Activated CD4-positive, alpha-beta T cell treated with anti-CD3 and anti-CD28 coated beads for 1 hour (primary cell): ENCODE measurements around the gene ANKMY2.
"Not testable (repeated sequence)": the region's sequence is repeated elsewhere in the genome, so short reads cannot be mapped to it uniquely, and the experiment has no call there.

Experiments used
- DNase-seq: peaks from one replicate; pipeline ENCODE4 v3.0.0-alpha.2; 2020

The ANKMY2 gene

GRCh38 chr7:16645593-16646471 is at the start of gene ANKMY2, which contains the start of gene BZW2:
TSS of gene ANKMY2 (minus strand) at chr7:16645754. CDS start at chr7:16645573, 181 bp downstream.
TSS of gene BZW2 (plus strand) at chr7:16646181. CDS start at chr7:16665444, 19,263 bp downstream.
- DNase-seq = peak; percentile 87

GRCh38 chr7:16694806-16695205 is 49.3 kb upstream of the ANKMY2 start:
- no peak for DNase-seq

- no peak for DNase-seq
Observed at GRCh38 chr7:16693601-16694318, 48.2 kb upstream of the ANKMY2 start.

GRCh38 chr7:16691241-16691640 is 45.7 kb upstream of the ANKMY2 start:
- no peak for DNase-seq

- DNase-seq = no peak
Observed at GRCh38 chr7:16688249-16688648, 42.7 kb upstream of the ANKMY2 start.

- no peak for DNase-seq
Observed at GRCh38 chr7:16685535-16685934, 40.0 kb upstream of the ANKMY2 start.

- DNase-seq = no peak
Observed at GRCh38 chr7:16684935-16685334, 39.4 kb upstream of the ANKMY2 start.

GRCh38 chr7:16678645-16679566 is 33.4 kb upstream of the ANKMY2 start:
- not testable (repeated sequence) for DNase-seq

GRCh38 chr7:16677978-16678494 is 32.5 kb upstream of the ANKMY2 start:
- no peak for DNase-seq

GRCh38 chr7:16675277-16675676 is 29.7 kb upstream of the ANKMY2 start:
- DNase-seq = no peak

GRCh38 chr7:16671811-16672210 is 26.3 kb upstream of the ANKMY2 start:
- no peak for DNase-seq

GRCh38 chr7:16670731-16671344 is 25.3 kb upstream of the ANKMY2 start:
- DNase-seq = no peak

- DNase-seq = no peak
Observed at GRCh38 chr7:16670021-16670420, 24.5 kb upstream of the ANKMY2 start.

GRCh38 chr7:16669581-16669980 is 24.0 kb upstream of the ANKMY2 start:
- no peak for DNase-seq

GRCh38 chr7:16668978-16669377 is 23.4 kb upstream of the ANKMY2 start:
- DNase-seq = no peak

- no peak for DNase-seq
Observed at GRCh38 chr7:16668049-16668858, 22.7 kb upstream of the ANKMY2 start.

- DNase-seq = no peak
Observed at GRCh38 chr7:16667355-16667754, 21.8 kb upstream of the ANKMY2 start.

- DNase-seq = no peak
Observed at GRCh38 chr7:16661924-16662323, 16.4 kb upstream of the ANKMY2 start.

GRCh38 chr7:16660702-16661464 is 15.3 kb upstream of the ANKMY2 start:
- DNase-seq = no peak

- not testable (repeated sequence) for DNase-seq
Observed at GRCh38 chr7:16659854-16660497, 14.4 kb upstream of the ANKMY2 start.
